KBM-7 (cell line): ENCODE data around the gene PPP1R37.

Source experiments
- DNase-seq: peaks from one replicate; pipeline ENCODE4 v3.0.0-alpha.2; 2015
- in situ Hi-C: fragments of 300-500 bp; cut with MboI; formaldehyde crosslinking; loops from 2 replicates; pipeline ENCODE4 v1.14.3; 2020; ENCODE audit warnings: low sequenced_read_pairs, low pct_unique_long_range_greater_than_20kb, mixed read lengths

The PPP1R37 gene

DNA sequence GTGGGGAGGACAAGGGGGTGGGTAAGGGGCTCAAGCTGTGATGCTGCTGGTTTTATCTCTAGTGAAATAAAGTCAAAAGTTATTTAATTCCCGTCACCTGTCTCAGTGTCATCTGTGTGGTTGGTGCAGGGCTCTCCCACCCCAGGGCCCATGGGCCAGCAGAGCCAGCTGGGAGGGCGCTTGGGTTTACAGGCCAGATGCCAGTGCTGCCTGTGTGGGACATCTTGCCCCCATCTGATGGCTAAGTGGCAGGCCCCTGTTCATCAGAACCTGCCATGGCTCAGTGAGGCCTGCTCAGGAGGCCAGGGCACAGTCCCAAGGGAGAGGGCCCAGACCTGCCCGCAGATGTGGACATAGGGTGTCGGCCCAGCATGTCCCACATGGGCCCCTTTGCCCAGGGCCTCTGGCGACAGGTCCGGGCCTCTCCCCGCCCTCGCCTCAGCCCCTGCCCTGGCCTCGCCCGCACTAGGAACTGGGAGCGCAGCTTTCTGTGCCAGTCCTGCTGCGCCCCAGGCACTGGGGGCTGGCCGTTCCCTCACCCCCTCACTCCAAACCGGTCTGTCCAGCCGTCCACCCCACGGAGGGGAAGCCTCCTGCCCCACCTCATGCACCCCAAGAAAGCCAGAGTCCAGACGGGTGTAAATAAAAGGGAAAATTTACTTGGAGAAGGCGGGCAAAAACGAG lies 22.0 kb upstream of the PPP1R37 start:
- no peak for DNase-seq
- in situ Hi-C loops: no loop called here

DNA sequence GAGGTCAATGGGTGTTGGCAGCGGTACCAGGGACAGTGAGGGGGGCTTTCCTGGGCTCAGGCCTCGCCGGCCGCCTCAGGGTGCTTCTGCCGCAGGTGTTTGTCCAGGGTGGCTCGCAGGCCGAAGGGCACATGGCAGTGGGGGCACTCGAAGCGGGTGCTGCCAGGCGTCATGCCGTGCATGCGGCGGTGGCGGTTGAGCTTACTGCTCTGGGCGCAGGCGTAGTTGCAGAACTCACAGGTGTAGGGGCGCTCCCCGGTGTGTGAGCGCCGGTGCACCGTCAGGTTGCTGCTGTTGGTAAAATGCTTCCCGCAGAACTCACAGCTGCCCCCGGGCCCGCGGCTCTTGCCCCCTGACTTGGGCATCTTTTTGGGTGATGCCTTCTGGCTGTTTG lies 21.4 kb upstream of the PPP1R37 start:
- no peak for DNase-seq
- in situ Hi-C loops: no loop called here

DNA sequence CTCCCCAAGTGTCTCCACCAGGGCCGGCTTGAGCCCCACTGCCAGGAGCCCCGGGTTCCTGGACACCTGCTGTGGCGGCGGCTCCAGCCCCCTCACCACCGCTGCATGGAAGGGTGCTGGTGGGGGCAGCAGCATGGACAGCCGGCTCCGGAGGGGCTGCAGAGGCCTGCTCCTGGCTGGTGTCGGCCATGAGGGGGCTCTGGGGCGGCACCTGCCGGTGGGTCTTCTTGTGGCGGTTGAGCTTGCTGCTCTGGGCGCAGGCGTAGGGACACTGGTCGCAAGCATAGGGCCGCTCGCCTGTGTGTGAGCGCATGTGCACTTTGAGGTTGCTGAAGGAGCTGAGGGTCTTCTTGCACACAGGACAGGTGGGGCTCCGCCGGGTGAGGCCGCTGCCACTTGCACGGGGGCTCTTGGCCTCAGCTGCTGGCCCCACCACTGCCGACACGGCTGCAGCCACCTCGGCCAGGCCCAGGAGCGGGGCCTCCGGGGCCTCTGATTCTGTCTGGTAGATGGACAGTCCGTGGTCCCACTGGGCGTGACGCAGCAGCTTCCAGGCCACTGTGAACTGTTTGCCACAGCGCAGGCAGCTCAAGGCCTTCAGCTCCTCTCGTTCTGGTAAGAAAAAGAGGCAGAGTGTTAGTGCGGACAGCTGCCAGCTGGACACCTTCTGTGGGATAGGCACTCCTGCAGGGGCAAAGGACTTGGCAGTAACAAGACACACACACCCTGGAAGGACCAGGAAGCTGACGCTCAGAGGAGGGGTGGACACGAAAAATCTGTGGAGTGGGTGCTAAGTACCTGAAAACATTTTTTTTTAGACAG lies 20.8 kb upstream of the PPP1R37 start:
- in situ Hi-C loops: no loop called here
- no peak for DNase-seq

DNA sequence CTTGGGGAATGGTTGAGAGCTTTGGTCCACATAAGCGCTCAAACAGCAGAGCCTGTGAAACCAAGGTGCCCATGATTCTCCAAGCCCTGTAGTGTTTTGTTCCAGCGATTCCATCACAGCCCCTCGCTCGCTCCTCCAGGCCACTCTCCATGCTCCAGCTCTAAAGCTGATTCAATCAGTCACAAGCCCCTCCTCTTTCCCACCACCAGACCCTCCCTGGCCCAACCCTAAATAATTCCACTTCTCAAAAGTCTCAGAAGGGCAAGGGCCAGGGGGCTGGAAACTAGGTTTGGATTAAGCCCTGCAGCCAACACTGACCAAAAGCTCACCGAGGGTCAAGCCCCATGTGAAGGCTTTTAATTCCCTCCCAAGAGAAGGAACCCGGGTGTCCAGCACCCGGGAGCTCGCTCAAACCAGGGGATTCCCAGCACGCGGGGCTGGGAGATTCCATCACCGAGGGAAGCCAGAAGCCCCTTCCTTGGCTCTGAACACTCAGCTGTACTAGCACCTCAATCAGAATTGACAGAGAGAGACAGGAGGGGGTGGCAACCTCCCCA lies 18.2 kb upstream of the PPP1R37 start:
- in situ Hi-C loops: no loop called here
- DNase-seq: peak; percentile 12

DNA sequence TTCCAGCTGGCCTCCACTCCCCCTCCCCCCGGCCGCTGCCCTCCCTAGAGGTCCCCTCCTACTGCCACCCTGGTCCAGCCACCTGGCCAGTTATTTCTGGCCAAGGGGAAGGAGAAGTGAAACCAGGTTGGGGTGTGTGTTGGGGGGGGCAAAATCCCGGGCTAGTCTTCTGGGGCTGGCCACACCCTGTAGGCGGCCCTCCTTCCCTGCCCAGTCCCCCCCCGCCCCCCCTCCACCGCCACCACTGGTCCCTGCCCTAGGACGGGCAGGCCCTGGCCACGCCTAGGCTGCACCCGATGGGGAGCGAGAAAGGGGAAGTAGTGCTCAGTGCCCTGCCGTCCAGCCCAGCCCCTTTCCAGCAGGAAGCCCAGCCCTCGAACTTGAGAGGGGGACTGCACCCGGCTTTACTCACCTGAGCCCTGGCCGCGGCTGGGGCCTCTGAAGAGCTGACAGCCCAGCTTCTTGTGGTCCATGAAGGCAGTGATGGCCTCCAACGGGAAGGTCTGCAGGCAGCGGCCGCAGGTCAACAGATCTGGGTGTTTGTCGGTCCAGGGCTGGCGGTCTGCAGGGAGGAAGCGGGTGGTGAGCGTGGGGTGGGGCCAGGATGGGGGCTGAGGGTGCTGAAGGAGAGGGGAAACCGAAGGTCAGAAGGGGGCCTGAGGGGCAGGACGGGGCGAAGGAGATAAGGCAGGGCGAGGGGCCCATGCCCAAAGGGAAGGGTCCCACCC lies 17.5 kb upstream of the PPP1R37 start:
- DNase-seq: peak; percentile 90
- in situ Hi-C loops: no loop called here

DNA sequence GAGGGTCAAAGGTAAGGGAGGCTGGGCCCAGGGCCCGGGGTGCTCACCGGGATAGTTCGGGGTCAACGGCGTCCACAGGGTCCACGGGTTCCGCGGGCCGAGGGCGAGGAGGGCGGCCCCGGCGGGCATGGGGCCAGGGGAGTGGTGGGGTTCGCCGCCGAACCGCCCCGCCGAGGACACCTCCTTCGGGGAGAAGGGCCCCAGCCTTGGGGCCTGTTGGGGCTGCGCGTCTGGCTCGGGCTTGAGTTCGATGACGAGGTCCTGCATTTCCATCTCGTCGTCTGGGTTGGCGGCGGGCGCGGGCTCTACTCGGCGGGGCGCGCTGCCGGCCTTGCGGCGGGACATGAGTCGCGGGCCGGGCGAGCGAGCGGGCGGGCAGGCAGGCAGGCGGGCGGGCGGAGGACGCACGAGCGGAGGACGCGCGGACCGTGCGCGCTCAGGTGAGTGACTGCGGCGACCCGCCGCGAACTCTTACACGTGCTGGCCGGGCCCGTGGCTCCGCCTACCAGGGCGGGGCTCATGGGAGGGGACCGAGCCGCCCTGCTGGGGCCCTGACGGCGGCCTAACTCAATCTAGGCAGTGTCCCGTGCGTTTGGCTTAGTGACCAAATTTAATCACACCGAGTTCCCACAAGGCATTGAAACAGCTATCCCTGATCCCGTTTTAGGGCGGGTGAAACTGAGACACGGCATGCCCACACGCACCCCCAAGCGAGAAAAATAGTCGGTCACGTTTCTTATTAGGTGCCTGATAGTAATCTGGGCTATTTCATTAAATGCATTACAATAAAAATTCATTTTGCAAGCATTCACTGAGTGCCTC lies 16.7 kb upstream of the PPP1R37 start, which contains the start of gene ZNF296:
ZNF296 (minus strand) TSS at position 450 of the 822 bp plus-strand sequence; CDS start at position 345, 105 bp downstream.
- in situ Hi-C loops: no loop called here
- peak; percentile 76 for DNase-seq

DNA sequence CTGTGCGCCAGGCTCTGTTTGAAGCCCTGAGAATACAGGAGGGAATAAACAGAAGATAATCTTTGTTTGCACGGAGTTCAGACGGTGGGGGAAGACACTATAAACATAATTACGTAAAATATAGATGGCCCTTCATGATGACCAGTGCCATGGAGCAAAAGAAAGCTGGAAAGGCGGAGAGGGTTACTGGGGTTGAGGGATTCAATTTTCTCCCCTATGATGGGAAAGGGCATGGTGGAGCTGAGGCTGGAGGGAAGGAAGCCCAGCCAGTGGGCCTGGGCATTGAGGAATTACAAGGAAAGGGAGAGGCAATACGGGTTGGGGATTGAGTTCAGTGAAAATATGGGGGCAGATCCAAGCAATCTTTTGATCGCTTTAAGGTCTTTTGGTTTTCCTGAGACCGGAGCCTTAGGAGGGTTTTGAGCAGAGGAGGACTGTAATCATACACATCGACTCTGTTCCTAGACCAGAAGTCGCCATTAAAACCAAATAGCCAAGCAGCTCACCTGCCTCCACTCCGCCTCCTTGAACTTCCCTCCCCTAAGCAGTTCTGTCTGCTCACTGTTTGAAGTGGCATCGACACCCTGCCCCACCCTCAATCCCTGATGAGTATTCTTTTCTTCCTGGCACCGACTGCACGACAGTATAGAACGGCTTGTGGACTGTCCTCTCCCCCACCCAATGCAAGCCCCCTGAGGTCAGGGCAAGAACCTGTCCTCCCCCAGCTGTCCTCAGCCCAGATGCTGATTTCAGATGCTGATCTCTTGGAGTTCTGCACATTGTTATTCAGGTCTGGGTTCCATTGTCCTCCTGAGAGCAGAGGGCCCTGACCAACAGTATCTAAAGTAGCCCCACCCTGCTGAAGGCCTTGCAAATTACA lies 15.9 kb upstream of the PPP1R37 start:
- no peak for DNase-seq
- in situ Hi-C loops: no loop called here

DNA sequence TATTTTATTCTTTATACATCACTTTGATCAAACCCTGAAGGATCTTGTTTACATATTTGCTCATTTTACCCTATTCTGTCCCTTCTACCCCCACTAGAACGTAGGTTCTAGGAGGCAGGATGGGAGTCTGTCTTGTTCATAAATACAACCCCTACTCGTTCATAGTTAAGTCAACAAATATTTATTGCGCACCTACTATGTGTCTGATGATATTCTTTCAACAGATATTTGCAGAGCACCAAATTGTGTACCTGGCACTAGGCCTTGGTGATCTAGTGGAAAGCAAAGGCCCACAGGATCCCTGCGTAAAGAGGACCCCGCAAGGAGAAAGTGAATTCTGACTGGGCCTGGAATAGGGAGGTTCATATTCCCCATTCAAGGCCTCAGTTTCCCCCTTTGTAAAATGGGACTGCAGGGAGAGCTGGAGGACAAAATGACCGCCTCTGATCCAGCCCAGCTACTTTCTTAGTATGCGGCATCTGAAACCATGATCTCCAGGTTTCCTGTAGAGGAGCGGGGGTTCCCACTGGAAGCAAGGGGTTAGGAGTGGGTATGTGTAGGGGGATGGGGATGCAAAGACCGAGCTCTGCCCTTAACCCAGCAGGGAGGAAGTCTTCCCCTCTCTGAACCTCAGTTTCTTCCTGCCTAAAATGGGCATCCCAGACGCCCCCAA lies 14.5 kb upstream of the PPP1R37 start:
- in situ Hi-C loops: no loop called here
- DNase-seq: no peak

DNA sequence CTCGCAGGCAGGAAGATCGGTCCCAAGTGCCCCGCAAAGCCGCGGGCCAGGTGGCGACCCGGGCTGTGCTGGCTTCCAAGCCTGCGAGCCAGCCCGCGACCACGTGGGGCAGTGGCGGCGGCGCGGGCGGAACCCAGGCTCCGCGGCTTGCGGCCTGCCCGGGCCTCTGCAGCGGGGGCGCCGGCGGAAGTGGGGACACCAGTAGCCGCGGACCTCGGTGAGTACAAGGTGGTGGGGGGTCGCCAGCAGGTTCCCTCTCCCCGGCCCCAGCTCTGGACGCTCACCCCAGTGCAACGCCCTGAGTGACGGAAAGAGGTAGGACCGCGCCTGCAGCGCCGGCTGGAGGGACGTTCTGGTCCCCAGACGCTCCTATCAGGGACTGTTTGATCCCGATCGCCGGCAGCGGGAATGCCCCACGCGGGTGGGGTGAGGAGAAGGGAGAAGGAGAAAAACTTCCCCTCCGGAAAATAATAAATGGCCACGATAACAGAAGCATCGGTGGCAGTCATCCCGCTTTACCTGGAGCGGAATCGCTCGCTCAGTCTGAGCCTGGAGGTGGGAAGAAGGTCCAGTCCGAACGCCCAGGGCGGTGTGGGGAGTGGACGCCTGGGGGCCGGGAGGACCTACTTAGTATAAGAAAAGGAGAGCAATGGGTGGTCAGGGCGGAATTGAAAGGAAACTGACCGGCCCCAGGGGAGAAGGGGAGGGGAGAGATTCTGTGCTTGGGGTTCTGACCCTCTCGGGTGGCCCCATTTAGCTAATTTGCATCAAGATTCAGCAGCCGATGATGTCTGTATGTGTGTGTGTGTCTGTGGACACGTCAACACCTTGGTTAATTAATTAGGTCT lies 13.7 kb upstream of the PPP1R37 start, which contains the start of gene GEMIN7:
GEMIN7 (plus strand) TSS at position 198 of the 848 bp plus-strand sequence. CDS start 10,855 bp downstream, outside the sequence.
- DNase-seq: peak; percentile 86
- in situ Hi-C loops: no loop called here

DNA sequence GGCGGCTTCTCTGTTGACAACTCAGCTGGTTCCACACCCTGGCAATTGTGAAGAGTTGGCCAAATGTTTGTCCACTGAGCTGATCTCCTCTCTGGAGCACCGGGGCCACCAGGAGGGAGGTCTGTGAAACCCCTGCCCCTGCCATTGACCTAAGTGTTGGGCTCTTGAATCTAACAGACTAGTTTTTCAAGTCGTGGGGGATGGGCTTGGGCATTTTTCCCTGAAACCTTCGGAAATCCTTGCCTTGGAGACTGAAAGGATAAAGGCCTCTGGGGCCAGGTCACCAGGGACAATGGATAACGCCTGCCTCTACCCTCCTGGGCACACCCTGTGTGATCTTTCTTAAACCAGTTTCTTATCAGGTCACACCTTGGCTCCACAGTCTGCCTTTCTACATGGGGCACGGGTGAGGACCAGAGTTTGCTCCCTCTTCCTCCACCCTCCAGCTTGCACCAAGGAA lies 13.0 kb upstream of the PPP1R37 start:
- in situ Hi-C loops: no loop called here
- DNase-seq: no peak

DNA sequence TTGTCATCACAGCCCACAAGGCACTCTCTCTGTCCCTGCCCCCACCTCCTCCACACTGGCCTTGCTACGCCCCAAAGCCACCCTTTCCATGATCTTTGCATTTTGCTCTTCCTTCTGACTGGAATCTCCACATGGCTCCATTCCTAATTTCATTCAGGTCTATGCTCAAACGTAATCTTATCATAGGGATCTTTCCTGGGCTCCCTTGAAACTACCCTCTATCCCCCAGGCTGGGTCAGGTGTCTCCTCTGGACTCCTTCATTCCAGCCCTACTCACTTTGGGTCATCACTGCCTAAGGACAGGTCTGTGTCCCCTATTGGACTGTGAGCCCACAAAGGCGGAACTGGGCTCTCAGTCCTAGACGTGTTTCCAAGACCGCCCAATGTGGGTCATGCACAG lies 10.8 kb upstream of the PPP1R37 start:
- in situ Hi-C loops: no loop called here
- DNase-seq: no peak

DNA sequence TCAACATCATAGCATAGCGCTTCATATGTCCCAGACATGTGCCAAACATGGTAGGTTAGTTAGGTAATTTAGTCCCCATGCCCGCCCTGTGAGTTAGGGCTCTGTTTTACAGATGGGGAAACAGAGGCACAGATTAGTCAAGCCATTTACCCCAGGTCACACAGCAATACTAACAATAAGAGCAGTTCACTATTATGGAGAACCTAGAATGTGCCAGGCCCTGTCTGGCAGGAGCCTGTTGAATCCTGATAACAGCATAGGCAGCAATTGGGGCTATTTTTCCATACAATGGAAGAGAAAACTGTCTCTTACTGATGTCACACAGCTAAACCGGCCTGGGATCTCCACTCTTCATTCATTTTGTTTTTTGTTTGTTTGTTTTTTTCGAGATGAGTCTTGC lies 6.5 kb upstream of the PPP1R37 start:
- DNase-seq: no peak
- in situ Hi-C loops: no loop called here

DNA sequence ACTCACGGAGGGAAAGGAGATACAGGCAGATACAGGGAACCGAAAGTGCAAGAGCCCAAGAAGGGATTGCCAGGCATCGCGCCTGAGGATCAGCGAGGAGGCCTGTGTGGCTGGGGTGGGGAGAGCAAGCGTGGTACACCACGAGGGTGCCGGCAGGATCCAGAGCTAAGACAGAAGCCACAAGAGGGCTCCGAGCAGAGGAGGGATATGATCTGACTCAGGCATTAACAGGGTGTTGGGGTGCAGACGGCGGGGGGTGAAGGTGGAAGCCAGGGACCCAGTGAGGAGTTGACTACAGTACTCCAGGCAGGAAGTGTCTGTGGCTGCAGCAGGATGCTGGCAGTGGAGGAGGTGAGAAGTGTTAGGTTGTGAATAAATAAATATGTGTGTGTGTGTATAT lies 5.4 kb upstream of the PPP1R37 start:
- DNase-seq: peak; percentile 34
- in situ Hi-C loops: no loop called here

DNA sequence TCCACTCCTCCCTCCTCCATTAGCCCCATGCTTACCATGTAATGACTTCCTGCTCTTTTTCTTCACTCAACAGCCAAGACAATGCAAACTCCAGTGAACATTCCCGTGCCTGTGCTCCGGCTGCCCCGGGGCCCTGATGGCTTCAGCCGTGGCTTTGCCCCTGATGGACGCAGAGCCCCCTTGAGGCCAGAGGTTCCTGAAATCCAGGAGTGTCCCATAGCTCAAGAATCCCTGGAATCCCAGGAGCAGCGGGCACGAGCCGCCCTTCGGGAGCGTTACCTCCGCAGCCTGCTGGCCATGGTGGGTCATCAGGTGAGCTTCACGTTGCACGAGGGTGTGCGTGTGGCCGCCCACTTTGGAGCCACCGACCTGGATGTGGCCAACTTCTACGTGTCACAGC lies 2.9 kb upstream of the PPP1R37 start:
- in situ Hi-C loops: no loop called here
- no peak for DNase-seq

DNA sequence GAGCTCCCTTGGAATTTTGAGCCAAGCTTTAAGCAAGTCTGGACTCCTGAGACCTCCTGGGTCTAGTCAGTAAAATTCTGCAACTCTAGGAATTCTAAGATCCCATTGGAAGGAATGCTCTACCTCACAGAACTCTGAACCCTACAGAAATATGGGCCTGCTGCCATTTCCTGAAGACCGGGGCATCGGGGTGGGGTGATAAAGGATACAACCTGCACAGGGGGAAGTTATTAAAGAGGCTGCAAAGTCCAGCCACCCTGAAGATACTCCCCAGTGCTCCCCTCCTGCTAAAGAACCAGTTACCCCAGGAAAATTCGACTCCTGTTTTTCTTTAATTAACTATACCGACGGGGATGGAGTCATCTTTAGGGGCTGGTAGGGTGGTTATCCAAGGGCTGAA lies 2.4 kb upstream of the PPP1R37 start:
- in situ Hi-C loops: no loop called here
- no peak for DNase-seq
